ENCODE measurements around the gene KCNC1. TPM values are rescaled to one million over a fixed set of nuclear protein-coding genes. Genes with fewer than 3 reads are reported as not detected.

Gene KCNC1
- total RNA-seq, 1 donor from 2014 or later, result 0.30 TPM

DNA sequence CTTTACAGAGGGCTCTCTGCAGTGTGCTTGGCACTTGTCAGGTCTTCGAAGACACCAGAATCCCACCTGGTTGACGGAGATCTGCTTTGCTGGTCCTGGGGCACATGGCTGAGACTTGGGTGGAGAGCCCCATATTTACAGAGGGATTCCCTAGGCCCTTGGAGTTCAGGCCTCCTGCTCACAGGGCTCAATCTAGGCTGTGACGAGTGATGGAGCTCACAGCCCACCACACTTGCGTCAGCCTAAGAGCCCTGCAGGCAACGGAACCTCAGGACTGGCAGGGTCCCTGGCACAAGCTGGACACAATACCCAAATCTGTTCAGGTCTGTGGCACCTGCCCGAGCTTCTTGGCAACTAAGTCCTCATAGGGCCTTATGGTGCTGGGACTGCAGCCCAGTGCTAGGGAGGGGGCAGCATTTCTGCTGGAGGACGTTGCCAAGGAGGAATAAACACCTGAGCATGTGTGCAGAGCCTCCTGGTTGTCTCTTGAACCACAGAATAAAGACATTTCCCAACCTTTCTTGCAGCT is 59.1 kb downstream of the KCNC1 start:
- no peak for DNase-seq

- DNase-seq, result no peak
Observed at GRCh38 chr11:17794981-17795380, 60.4 kb downstream of the KCNC1 start.

DNA sequence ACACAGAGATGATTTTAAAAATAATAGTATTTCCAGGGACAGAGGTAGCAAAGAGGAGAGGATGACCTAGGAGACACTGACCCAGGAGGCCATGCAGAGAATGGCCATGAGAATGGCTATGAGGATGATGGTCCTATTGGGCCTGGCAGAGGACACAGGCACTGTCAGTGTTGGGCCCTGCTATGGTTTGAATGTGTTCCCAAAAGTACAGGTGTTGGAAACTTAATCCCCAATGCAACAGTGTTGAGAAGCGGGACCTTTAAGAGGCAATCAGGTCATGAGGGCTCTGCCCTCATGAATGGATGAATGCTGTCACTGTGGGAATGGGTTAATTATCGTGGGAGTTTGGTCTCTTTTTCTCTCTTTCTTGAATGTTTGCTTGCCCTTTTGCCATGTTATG is 61.6 kb downstream of the KCNC1 start:
- no peak for DNase-seq

GRCh38 chr11:17798253-17798652 is 63.7 kb downstream of the KCNC1 start:
- DNase-seq, result no peak

DNA sequence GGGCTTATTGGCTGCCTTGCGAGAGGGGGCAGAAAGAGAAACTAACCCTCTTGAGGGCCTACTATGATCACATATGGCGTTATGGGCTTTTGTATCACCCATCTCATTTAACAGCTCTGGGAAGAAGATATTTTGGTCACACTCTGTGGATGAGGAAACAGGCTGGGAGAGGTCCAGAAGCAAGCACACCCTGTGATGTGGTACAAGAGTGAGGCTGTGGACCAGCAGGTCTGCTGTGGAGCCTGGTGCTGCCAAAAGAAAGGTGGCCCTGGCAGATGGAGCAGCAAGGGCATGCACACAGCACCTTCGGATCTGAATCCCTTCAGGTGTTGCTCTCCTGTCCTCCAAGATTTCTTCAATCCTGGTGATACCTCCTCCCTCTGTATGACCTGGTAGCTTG is 64.1 kb downstream of the KCNC1 start:
- DNase-seq, result no peak

- DNase-seq, result no peak
Observed at GRCh38 chr11:17799147-17799546, 64.6 kb downstream of the KCNC1 start.

- no peak for DNase-seq
Observed at GRCh38 chr11:17801166-17801565, 66.6 kb downstream of the KCNC1 start.

GRCh38 chr11:17802491-17802890 is 67.9 kb downstream of the KCNC1 start:
- no peak for DNase-seq

DNA sequence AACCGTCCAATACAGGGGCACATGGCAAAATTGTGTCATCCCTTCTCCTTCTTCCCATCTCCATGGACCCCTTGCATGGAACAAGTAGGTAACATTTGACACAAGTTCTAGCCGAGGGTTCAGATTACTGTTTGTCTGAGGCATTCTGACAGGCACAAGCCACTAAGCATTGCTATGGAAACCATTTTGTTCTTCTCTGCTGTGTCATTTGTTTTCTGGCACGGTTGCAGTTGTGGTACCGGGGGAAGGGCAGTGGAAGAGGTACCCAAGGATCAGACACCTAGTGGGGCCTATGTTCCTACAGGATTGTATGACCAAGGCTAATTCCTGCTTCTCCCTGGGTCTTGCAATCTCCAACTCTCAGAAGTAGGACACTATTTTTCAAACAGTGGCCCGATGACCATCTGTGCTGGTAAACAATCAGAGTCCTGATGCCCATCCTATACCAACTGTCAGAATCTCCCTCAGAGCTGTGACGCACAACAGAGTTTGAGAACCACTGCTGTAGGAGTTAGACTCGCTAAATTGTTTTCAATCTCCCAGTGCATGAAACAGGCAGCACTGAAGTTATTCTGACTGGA is 69.3 kb downstream of the KCNC1 start:
- DNase-seq, result no peak

GRCh38 chr11:17805043-17805442 is 70.5 kb downstream of the KCNC1 start:
- DNase-seq, result no peak

GRCh38 chr11:17805873-17806272 is 71.3 kb downstream of the KCNC1 start:
- DNase-seq, result no peak

- no peak for DNase-seq
Observed at GRCh38 chr11:17807034-17807433, 72.5 kb downstream of the KCNC1 start.

DNA sequence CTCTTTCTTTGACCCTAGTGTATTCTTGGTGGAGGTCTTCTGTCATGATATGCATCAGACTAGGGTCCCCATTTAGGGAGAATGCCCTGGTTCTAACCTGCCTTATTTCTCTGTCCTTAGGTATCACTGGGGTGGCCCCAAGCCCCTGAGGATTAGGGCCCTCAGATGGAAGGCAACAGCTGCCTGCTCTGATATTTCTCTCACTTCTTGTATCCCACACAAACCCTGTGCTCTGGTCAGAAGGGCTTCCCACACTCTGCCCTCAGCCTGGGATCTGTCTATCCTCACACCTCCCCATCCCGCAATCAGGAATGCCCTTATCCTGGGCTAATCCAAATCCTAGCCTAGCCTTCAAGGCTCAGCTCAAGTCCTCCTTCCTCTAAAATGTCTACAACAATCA is 75.5 kb downstream of the KCNC1 start:
- DNase-seq, result no peak

DNA sequence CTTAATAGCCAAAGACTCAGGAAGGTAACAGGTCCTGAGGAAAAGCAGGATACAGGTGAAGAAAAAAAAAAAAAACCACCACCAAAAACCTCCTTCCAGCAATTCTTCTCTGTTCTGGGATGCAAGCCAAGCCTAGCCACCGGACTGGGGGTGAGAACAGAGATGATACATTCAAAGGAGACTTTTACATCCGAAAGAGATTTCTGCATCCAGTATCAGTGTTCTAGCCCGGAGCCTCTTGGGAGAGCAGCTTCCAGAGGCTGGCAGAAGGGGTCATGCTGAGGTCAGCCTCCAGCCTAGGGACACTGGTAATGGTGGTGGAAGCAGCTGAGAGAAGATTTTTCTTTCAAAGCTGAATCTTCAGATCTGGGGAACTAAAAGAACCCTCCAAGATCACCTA is 76.2 kb downstream of the KCNC1 start:
- no peak for DNase-seq

- DNase-seq, result no peak
Observed at GRCh38 chr11:17811352-17811751, 76.8 kb downstream of the KCNC1 start.

DNA sequence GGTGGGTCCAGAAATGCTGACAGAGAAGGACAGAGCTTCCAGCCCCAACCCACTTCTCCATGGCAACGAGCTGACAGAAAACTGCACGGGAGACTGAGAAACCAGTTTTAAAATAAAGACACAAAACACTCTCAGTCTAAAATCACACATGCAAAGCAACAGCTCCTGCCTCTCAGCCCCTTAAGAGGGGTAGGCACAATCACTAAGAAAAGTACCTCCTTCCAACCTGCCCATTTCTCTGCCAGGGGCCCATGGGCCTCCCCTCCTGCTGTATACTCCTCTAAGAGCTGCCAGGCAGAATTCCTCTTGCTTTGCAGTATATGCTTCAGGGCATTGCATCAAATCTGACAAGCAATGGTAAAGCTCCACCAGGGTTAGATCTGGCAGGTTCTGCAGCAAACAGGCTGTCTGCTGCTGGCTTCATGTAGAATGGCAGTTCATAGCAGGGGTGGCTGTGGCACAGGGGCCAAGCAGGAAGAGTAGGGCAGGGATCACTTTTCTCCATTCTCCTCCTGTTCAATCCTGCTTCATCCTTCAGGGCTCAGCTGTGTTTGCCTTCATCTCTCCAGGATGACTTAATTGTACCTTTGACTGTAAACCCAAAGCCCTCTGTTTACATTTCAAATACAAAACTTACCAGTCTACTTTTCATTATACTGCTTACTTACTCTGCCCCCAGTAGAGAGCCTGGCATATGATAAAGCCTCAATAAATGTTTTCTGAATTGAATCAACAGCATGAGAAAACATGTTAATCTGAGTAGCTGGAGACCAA is 77.7 kb downstream of the KCNC1 start:
- no peak for DNase-seq

GRCh38 chr11:17812865-17813187 is 78.2 kb downstream of the KCNC1 start:
- DNase-seq, result no peak

DNA sequence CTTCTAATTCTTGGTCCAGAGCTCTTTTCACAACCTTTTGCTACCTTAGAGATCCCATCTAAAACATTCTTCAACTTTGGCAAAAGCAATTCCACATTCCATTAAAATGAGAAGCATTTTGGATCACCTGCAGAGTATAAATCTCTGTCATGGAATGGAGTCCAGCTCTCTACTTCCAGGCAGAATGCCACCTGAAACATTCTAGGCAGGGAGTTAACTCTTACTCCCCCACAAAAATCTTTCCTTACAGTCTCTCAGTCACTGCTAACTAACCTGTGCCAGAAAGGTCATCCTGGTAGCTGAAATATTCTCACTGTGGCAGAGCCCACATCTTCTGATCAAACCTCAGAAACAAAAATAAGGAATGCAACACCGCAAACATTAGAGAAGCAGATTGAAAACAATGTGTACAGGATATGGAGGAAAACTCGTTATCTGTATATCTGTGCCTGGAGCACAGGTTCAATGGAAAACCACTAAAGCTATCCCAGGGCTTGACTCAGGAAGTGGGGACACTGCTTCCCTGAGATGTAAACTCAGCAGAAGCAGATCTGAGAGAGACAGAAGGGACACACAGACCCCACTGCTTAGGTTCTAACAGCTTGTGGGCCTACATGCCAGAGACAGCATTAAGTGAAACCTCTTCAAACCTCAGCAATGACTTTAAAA is 78.9 kb downstream of the KCNC1 start:
- no peak for DNase-seq

- DNase-seq, result no peak
Observed at GRCh38 chr11:17814546-17814945, 80.0 kb downstream of the KCNC1 start.

GRCh38 chr11:17816232-17816931 is 81.8 kb downstream of the KCNC1 start:
- DNase-seq, result peak; percentile 47

- DNase-seq, result peak; percentile 79
Observed at GRCh38 chr11:17821648-17822400, 87.2 kb downstream of the KCNC1 start.

- no peak for DNase-seq
Observed at GRCh38 chr11:17822401-17822781, 87.8 kb downstream of the KCNC1 start.
